HepG2 (cell line): ENCODE results near the gene SPAG7. TPM values are rescaled to one million over a fixed set of nuclear protein-coding genes. Genes with fewer than 3 reads are reported as not detected.
A peak's percentile ranks its signal among the peaks of the same experiment; 100 is the strongest.

Experiments
- ATAC-seq: fragments of 200-7000 bp; cut with Tn5 transposase; 3 replicates; pipeline ENCODE4 v1.9.1; 2020; ENCODE audit warnings: mild to moderate bottlenecking, moderate library complexity
- BruUV-seq: library from RNA; stranded (reverse); fragments of 400-500 nt; replicated peaks from 2 replicates; lab custom pipeline; 2021; lab: Mats Ljungman, UMichigan
- CTCF ChIA-PET: fragments of 300-600 bp; formaldehyde crosslinking; extraction: SDS; loops from one replicate; lab custom pipeline; 2021; ENCODE audit warnings: low total read pairs, inconsistent platforms, low intra/inter-chr PET ratio; lab: Yijun Ruan, JAX
- POLR2A ChIA-PET: fragments of 350-600 bp; sonication (Branson Sonifier 250); formaldehyde crosslinking; loops from one replicate; lab custom pipeline; 2020; ENCODE audit warnings: antibody characterized with exemption, inconsistent platforms; lab: Yijun Ruan, JAX
- DNase-seq: peaks from one replicate; pipeline ENCODE4 v3.0.0-alpha.2; 2015; ENCODE audit warnings: low spot score
- FAIRE-seq: peaks from 3 replicates; lab custom pipeline; 2011; peaks lifted over from hg19 to GRCh38; lab: Jason Lieb, UNC
- H2AFZ ChIP-seq: one replicate; pipeline ENCODE4 v1.6.1; 2011; ENCODE audit warnings: low read length, inconsistent platforms
- H3K27ac ChIP-seq: fragments of 300-600 bp; 3 replicates; pipeline ENCODE4 v1.8.0; 2011; ENCODE audit warnings: mixed run types, mild to moderate bottlenecking, mixed read lengths, low read length, inconsistent platforms; ENCODE audit not compliant: insufficient read depth; ENCODE audit errors: extremely low read length
- H3K27me3 ChIP-seq, 2 experiments: fragments of 200-600 bp in 1 of 2; 2 replicates in 1 of 2; 3 replicates in 1 of 2; pipeline versions ENCODE4 v1.6.0 to v1.8.0; 2011; ENCODE audit warnings: low read length in 2 of 2, mild to moderate bottlenecking in 2 of 2, moderate library complexity in 2 of 2, inconsistent platforms in 1 of 2; ENCODE audit not compliant: insufficient read depth in 2 of 2, control insufficient read depth in 1 of 2
- H3K36me3 ChIP-seq, 2 experiments: fragments of 200-600 bp in 1 of 2; replicated peaks in 1 of 2; 2 replicates in 1 of 2; 3 replicates in 1 of 2; pipeline versions ENCODE4 v1.5.1 to v1.8.0; 2011; ENCODE audit warnings: low read length in 2 of 2, inconsistent platforms in 1 of 2; ENCODE audit not compliant: insufficient read depth in 2 of 2, control insufficient read depth in 1 of 2
- H3K4me1 ChIP-seq: 2 replicates; pipeline ENCODE4 v1.5.1; 2012; ENCODE audit warnings: low read length, inconsistent platforms; ENCODE audit not compliant: insufficient read depth
- H3K4me2 ChIP-seq: 2 replicates; pipeline ENCODE4 v1.6.0; 2011; ENCODE audit warnings: low read depth, low read length, inconsistent platforms
- H3K4me3 ChIP-seq, 3 experiments: fragments of 200-600 bp in 1 of 3; sonication (generic), shearing (Covaris generic) in 1 of 3; replicated peaks in 1 of 3; 2 replicates each; pipeline ENCODE4 v1.5.1; 2011 to 2016; ENCODE audit warnings: low read length in 3 of 3, inconsistent platforms in 2 of 3, low read depth in 2 of 3, mild to moderate bottlenecking in 2 of 3, control low read depth in 1 of 3, mixed read lengths in 1 of 3; ENCODE audit not compliant: insufficient read depth in 1 of 3
- H3K79me2 ChIP-seq: one replicate; pipeline ENCODE4 v1.6.1; 2011; ENCODE audit warnings: low read length, inconsistent platforms; ENCODE audit not compliant: insufficient read depth
- H3K9ac ChIP-seq: 2 replicates; pipeline ENCODE4 v1.6.0; 2011; ENCODE audit warnings: mild to moderate bottlenecking, low read depth, low read length, inconsistent platforms; ENCODE audit not compliant: insufficient read depth
- H3K9me3 ChIP-seq: 2 replicates; pipeline ENCODE4 v1.5.1; 2012; ENCODE audit warnings: mild to moderate bottlenecking, low read length
- H4K20me1 ChIP-seq: 2 replicates; pipeline ENCODE4 v1.6.0; 2011; ENCODE audit warnings: inconsistent platforms, mild to moderate bottlenecking, low read length, moderate library complexity; ENCODE audit not compliant: insufficient read depth
- AGO1 ChIP-seq: fragments of 200-400 bp; formaldehyde crosslinking; IDR thresholded peaks from 2 replicates; pipeline ENCODE4 v1.6.1; 2017; ENCODE audit warnings: mild to moderate bottlenecking, low read depth, low read length, moderate library complexity; ENCODE audit not compliant: poor library complexity, severe bottlenecking
- ASH2L ChIP-seq: fragments of 300-600, 200-600 bp; sonication (generic); IDR thresholded peaks from 2 replicates; pipeline ENCODE4 v1.7.0; 2017; ENCODE audit warnings: low read depth, mild to moderate bottlenecking, moderate library complexity, mixed read lengths, low read length; ENCODE audit not compliant: insufficient read length
- CREB1 ChIP-seq, 2 experiments: fragments of 450-650 bp in 1 of 2; IDR thresholded peaks; 2 replicates each; pipeline ENCODE4 v1.6.1; 2016 to 2017; ENCODE audit warnings: control low read depth in 1 of 2, mild to moderate bottlenecking in 1 of 2, missing compliant biosample characterization in 1 of 2, missing genetic modification characterization in 1 of 2
- CSRNP1 ChIP-seq: sonication (generic); formaldehyde crosslinking; IDR thresholded peaks from 2 replicates; pipeline ENCODE4 v1.8.1; 2023; ENCODE audit warnings: mild to moderate bottlenecking, missing genetic modification reagents
- CTCF ChIP-seq: sonication (generic); formaldehyde crosslinking; IDR thresholded peaks from 2 replicates; pipeline ENCODE4 v1.5.0; 2020; ENCODE audit warnings: mild to moderate bottlenecking, missing genetic modification reagents, moderate library complexity
- HMG20B ChIP-seq: conservative IDR thresholded peaks from 2 replicates; pipeline ENCODE4 v1.6.1; 2016; ENCODE audit warnings: missing genetic modification reagents, missing compliant biosample characterization
- NFATC3 ChIP-seq: sonication (generic); formaldehyde crosslinking; IDR thresholded peaks from 2 replicates; pipeline ENCODE4 v1.5.1; 2020; ENCODE audit warnings: mild to moderate bottlenecking, missing genetic modification reagents
- RBM22 ChIP-seq: fragments of 200-400 bp; formaldehyde crosslinking; optimal IDR thresholded peaks from 2 replicates; pipeline ENCODE3; 2017; ENCODE audit warnings: mild to moderate bottlenecking, low read length, moderate library complexity
- REL ChIP-seq: sonication (generic); formaldehyde crosslinking; conservative IDR thresholded peaks from 2 replicates; pipeline ENCODE4 v1.8.0; 2022; ENCODE audit warnings: mild to moderate bottlenecking, missing genetic modification reagents, moderate library complexity
- ZFP90 ChIP-seq: sonication (generic); formaldehyde crosslinking; IDR thresholded peaks from 2 replicates; pipeline ENCODE4 v1.8.0; 2022; ENCODE audit warnings: missing genetic modification reagents, mild to moderate bottlenecking, inconsistent platforms, borderline replicate concordance
- ZNF142 ChIP-seq: sonication (generic); formaldehyde crosslinking; IDR thresholded peaks from 2 replicates; pipeline ENCODE4 v1.4.0; 2020; ENCODE audit warnings: missing genetic modification reagents
- ZNF234 ChIP-seq: sonication (generic); formaldehyde crosslinking; conservative IDR thresholded peaks from 2 replicates; pipeline ENCODE4 v1.5.1; 2020; ENCODE audit warnings: mild to moderate bottlenecking, missing genetic modification reagents
- ZNF589 ChIP-seq: sonication (generic); formaldehyde crosslinking; conservative IDR thresholded peaks from 2 replicates; pipeline ENCODE4 v1.8.0; 2022; ENCODE audit warnings: mild to moderate bottlenecking, moderate library complexity, missing genetic modification reagents
- WGBS: methylation state at CpG from one replicate; pipeline ENCODE4 v1.1.6; 2017; ENCODE audit warnings: low lambda C conversion rate; 5-methylcytosine and 5-hydroxymethylcytosine counted together
- in situ Hi-C: cut with HindIII; loops from 2 replicates; pipeline ENCODE4 v1.10.0; 2017; ENCODE audit warnings: low pct_unique_long_range_greater_than_20kb; ENCODE audit not compliant: extremely low pct_ligation_motif_present
- intact Hi-C: fragments of 100-400 bp; cut with micrococcal nuclease; formaldehyde crosslinking; loops from one replicate; pipeline ENCODE4 v1.10.0; 2022; ENCODE audit not compliant: unreplicated experiment
- polyA plus RNA-seq, 8 experiments: library from polyadenylated mRNA; depleted of rRNA in 3 of 8; stranded (reverse) in 7 of 8; unstranded in 1 of 8; fragments of >200 nt; fragmentation: Illumina TruSeq in 4 of 8; extraction: Trizol in 4 of 8; gene quantifications; 2 replicates each; pipeline versions ENCODE4 v1.2.1 to v1.2.3, GENCODE V29; 2011 to 2016; ENCODE audit warnings: low read depth in 4 of 8, missing spikeins in 1 of 8, mixed read lengths in 1 of 8; ENCODE audit not compliant: insufficient read depth in 1 of 8
- total RNA-seq, 5 experiments: library from RNA; depleted of rRNA; stranded (reverse); fragments of >200 nt; fragmentation: Illumina TruSeq; extraction: Trizol; gene quantifications; 2 replicates each; pipeline ENCODE4 v1.2.3, GENCODE V29; 2016; ENCODE audit warnings: low read depth in 1 of 5

Gene SPAG7
- total and polyA plus RNA-seq, 2 of the 13 experiments (the other 11 are each of a cell fraction or from before 2014, with no cell fraction given) = 51.0 to 59.0 TPM

- no peaks in the 10 kb centered on the region for H4K20me1 ChIP-seq
- no peaks in the 10 kb centered on the region for H3K9me3 ChIP-seq
- peak overlapping the region; percentile 93 for H3K27ac ChIP-seq
- peaks cover 15 to 38% of the 10 kb centered on the region in 2 experiments for H3K36me3 ChIP-seq
- ChIA-PET CTCF (no interaction called here), POLR2A (interaction anchor here (0.8 to 5.1 kb wide), 8 partner anchors 12 to 60 kb away, joined by 3 to 74 read pairs (median 8); partner anchors contain the start of genes CAMTA2, ENO3, RNF167 and SLC25A11)
- no peak overlapping the region for H2AFZ ChIP-seq
- H3K4me3 ChIP-seq = peak overlapping the region; percentile 91 to 93 (median 92)
- WGBS = 67% methylated on average over 12 of the region's 12 CpGs
- TSS peak; percentile 73 for BruUV-seq
- intact Hi-C loops (no loop called here), in situ Hi-C loops (no loop called here)
- H3K4me1 ChIP-seq = peaks cover 28% of the 10 kb centered on the region
- H3K27me3 ChIP-seq = no peaks in the 10 kb centered on the region; a peak in 1 of 5 replicates
- H3K79me2 ChIP-seq = peaks cover 27% of the 10 kb centered on the region
- peak overlapping the region; percentile 92 for H3K9ac ChIP-seq
- no peak for ATAC-seq
- peak overlapping the region; percentile 82 for H3K4me2 ChIP-seq
- DNase-seq = no peak
- no peak for FAIRE-seq
- TF ChIP-seq ASH2L = peak; percentile 15
- TF ChIP-seq REL (CRISPR knock-in tag) = 0 out of 2 replicates have a peak, but pooled peaks have one; percentile 4
- 0 out of 2 replicates have a peak, but pooled peaks have one; percentile 16 for TF ChIP-seq ZNF589
- 0 out of 2 replicates have a peak, but pooled peaks have one; percentile 19 for TF ChIP-seq ZNF142 (CRISPR knock-in tag)
- 0 out of 2 replicates have a peak, but pooled peaks have one; percentile 40 for TF ChIP-seq CSRNP1 (CRISPR knock-in tag)
- no peak for TF ChIP-seq NFATC3
- TF ChIP-seq CREB1 (IDR thresholded peaks at IDR 0.05) = no peak
- TF ChIP-seq CREB1 (CRISPR knock-in tag; IDR thresholded peaks at IDR 0.05) = 0 out of 2 replicates have a peak, but pooled peaks have one; percentile 5
- TF ChIP-seq ZFP90 (CRISPR knock-in tag) = no peak
- no peak for TF ChIP-seq CTCF (CRISPR knock-in tag)
- TF ChIP-seq HMG20B (CRISPR knock-in tag) = no peak
- TF ChIP-seq AGO1 = no peak
- no peak for TF ChIP-seq ZNF234 (CRISPR knock-in tag)
- peak; percentile 51 for TF ChIP-seq RBM22
These were observed 31.9 kb upstream of the SPAG7 start for GRCh38 chr17:4999430-5000093.
